ENCODE measurements around the gene ZC2HC1C.

ZC2HC1C gene

GRCh38 chr14:75128596-75128990, 59.2 kb downstream of the ZC2HC1C start:
- H3K27ac ChIP-seq (ENCODE audit: low read depth, low read length), result no peak overlapping the region

More at GRCh38 chr14:75128596-75128990, 59.2 kb downstream of the ZC2HC1C start:
- Histone ChIP-seq H2AFZ (ENCODE audit: low read length, unreplicated experiment) (no peak overlapping the region), H3K4me1 (ENCODE audit: control insufficient read depth, insufficient read depth, low read length, unreplicated experiment) (peaks cover 26% of the 10 kb centered on the region), H3K36me3 (ENCODE audit: insufficient read depth, low read length) (peaks cover 6% of the 10 kb centered on the region; the same call in 1 of the 2 replicates), H3K27me3 (ENCODE audit: insufficient read depth, low read length) (no peaks in the 10 kb centered on the region), H3K79me2 (ENCODE audit: control insufficient read depth, insufficient read depth, low read length, unreplicated experiment) (peaks cover 43% of the 10 kb centered on the region), H3K4me3 (ENCODE audit: low read depth, low read length) (no peak overlapping the region)
